Right ventricle myocardium superior (tissue), 1 donor: ENCODE results near the gene KCNA5. TPM values are rescaled to one million over a fixed set of nuclear protein-coding genes. Genes with fewer than 3 reads are reported as not detected.
A peak's percentile ranks its signal among the peaks of the same experiment; 100 is the strongest.

Experiments used
- ATAC-seq: fragments of 200-7000 bp; cut with Tn5 transposase; one replicate; pipeline ENCODE4 v1.9.1; 2020; ENCODE audit warnings: mild to moderate bottlenecking; ENCODE audit not compliant: poor library complexity
- DNase-seq: peaks from one replicate; pipeline ENCODE4 v3.0.0-alpha.2; 2020
- intact Hi-C: fragments of 100-400 bp; cut with DNase I; formaldehyde crosslinking; loops from one replicate; pipeline ENCODE4 v1.11.2; 2022
- total RNA-seq: library from RNA; stranded (reverse); fragmentation: NEBNext Ultra II Directional; extraction: Animal tissue kit (Norgen Biotek cat#: 25700); gene quantifications from one replicate; pipeline ENCODE4 v1.2.1, GENCODE V29; 2021
- donor health status: DM: no; HTN: yes; CAD: no; lungs with severe emphysema.

Gene KCNA5
- total RNA-seq, 1 donor from 2014 or later: 3.1 TPM

DNA sequence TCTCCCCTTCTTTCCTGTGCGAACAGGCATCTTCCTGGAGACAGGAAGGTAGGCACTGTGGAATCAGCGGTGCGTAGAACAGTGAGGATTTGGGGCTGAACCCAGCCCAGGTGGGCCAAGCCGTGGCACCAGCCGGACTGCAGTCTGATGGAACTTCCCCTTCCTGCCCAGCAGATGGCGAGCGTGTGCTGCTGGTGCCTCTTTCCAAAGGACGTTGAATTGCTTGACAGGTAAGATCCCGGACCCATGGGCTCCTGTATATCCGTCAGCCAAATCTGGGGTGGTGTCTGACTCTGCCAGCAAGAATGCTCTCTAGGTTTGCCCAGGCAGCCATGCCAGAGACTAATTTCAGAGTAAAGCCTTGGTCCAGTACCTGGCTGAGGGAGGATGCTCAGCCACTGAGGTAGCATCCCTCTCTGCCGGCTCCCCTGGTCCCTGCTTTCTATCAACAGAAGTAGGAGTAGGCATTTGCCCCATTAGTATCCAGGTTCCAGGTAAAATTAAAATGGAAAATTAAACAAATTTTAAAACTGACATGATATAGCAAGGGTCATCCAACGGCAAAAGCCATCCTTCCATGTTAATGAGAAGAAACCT is 21.1 kb upstream of the KCNA5 start:
- peak; percentile 83 for ATAC-seq
- intact Hi-C loops: loop anchor here (1.0 to 5.0 kb wide), 2 partner anchors 62 to 425 kb away; no protein-coding TSS in a partner anchor
- no peak for DNase-seq

DNA sequence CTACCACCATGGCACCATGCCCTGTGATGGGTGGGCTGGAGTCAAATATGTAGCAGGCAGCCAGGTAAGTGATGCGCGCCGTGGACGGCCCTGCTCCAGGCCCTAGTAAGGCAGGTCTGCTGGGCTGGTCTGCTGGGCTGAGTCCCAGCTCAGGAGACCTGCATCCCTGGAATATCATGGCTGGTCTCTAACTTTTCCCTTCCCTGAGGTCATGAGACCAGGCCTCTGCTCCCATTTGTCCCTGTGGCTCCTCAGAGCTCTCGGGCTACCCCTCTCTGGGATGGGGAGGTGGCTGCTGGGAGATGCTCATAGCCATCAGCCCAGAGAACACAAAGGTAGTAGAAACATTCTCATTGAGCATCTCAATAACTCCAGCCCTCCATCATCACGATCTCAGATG is 19.8 kb upstream of the KCNA5 start:
- intact Hi-C loops: loop anchor here (5.0 kb wide), 1 partner anchor 423 kb away; no protein-coding TSS in a partner anchor
- no peak for DNase-seq
- no peak for ATAC-seq

DNA sequence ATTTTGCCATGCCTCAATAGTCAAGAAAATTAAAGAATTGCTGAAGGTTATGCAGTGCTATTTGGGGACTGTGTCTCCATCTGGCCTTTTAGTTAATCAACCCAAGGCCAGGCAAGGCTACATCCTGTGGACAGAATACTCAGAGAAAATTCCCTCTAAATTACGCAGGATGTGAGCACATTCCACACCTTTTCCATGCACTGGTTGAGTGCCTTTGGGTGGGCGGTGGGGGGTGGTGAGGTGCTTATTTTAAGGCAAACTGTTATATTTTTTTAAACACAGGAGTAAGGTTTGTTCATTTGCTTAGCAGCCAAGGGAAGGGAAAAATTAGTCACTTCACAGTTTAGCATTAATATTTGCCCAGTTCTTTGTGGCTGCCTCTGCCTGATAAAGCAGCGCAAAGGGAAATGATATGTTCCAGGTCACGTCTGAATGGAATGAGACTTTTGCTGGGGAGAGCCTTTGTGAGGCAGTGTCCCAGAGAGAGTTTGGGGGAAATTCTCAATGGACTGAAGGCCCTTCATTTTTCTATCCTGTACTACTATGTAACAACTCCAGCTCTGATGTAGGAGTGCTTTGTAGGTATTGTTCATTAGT is 17.2 kb upstream of the KCNA5 start:
- DNase-seq: no peak
- intact Hi-C loops: no loop called here
- no peak for ATAC-seq

DNA sequence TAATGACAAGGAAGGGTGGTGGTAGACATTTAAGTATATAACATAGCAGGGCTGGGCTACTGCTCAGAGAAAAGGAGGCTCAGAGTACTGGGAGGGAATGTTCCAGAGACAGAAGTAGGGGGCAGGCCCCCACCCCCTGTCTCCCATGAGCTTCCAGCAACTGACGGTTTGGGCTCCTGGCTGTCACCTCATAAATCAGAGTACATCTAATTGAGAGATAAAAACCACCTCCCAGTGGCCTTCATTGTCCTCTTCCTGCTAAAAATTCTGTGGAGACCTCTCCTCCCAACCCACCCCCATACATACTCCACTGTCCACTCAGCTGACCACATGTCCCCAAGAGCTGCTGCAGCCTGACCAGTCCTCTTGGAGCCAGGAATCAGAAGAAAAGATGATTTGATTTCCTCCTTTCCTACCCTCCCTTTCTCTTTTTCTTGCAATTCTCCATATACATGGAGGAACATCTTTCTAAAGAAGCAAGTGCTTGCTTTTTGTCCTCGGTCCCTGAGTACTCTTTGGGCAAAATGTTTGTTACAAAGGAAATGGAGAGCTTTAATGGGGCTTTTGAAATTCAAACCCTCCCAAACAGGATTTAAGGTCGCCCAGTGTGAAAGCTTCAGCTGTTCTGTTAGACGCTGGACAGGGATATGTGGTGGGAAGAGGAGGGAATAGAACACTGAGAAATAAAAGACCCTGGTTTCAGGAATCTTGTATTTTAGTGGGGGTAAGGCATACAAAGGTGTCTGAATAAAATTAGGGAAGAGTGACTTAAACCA is 16.4 kb upstream of the KCNA5 start:
- no peak for ATAC-seq
- intact Hi-C loops: no loop called here
- no peak for DNase-seq

DNA sequence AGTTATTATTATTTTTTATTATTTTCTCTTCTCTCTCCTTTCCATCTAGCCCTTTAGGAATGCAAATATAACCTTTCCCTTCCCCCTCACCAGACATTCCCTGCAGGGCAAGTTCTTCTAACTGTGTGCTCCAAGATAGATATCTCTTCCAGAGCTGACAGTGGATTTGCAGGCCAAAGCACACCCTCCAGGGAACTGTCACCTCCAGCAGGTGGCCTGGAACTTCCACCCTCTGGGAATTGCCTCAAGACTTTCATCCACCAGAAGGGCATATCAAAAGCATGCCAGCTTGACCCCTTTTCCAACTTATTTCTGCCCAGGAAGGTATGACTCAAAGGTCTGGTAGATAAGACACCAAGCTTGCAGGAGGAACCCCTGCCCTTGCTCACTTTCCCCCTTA is 13.6 kb upstream of the KCNA5 start:
- DNase-seq (no peak), ATAC-seq (no peak)
- intact Hi-C loops: no loop called here

DNA sequence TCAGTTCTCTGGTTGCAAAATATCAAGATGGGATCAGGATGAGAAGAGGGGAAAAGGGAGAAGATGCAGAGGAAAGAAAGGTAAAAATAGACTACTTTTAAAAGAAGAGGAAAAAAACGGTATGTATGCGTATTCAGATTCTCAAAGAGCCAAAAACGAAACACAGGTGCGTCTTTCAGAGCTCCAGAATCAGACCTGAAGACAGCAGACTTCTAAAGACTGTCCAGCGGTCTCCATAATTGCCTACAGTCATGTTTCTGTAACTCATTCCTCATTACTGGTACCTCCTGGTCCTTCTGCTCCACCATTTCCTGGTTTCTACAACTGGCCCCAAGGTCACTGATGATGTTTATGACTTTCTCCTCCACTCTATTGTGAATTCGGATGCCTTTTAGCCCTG is 12.4 kb upstream of the KCNA5 start:
- DNase-seq (no peak), ATAC-seq (no peak)
- intact Hi-C loops: no loop called here

DNA sequence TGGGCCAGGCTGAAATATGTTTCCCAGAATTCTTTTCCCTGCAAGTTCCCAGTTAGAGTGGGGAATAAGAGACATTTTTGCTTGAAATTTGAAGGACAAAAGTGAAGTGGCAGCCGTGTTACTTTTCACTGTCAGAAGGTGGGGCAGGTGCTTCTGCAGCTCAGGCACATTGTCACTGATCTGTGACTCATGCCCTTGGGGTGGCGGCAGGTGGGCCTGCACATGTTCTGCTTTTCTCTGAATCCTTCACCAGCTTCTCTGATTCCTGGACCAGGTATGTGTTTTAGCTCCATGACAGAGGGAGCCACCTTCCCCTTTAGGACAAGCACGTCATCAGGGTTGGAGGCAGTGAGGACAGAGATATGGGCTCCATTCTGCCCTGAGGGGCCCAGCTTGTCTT is 11.7 kb upstream of the KCNA5 start:
- DNase-seq (no peak), ATAC-seq (no peak)
- intact Hi-C loops: no loop called here

DNA sequence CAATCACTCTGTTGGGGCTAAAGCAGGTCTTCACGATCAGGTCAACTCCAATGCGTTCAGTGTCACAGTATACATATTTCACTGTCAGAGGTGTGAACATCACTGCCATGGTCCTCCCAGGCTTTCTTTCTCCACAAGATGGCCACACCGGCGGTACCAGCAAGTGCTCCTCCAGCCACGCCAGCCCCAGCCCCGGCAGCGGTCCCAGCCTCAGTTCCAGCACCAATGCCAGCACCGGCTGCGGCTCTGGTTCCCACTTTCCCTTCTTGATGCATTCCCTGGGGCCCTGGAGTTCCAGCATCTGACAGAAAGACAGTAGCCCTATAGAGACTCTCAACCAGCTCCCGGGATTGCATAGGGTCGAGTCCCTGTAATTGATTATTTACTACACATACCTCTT is 10.9 kb upstream of the KCNA5 start:
- intact Hi-C loops: no loop called here
- DNase-seq (no peak), ATAC-seq (no peak)

DNA sequence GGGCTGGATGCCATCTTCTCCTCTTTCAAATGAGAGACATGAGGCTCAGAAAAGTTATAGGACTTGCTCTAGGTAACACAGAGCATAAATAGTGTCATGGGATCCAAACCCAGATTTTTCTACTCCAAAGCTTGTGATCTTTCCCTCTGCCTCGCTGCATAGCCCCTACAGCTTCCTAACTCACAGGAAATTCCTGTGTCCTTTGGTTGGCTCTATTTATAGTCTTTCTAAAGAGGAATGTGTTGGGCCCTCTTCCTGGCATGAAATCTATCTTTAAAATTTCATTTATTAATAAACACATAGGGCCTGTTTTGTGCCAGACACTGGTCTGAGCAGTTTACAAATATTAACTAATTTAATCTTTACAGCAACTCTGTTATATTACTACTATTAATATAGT is 9.8 kb upstream of the KCNA5 start:
- intact Hi-C loops: no loop called here
- DNase-seq (no peak), ATAC-seq (peak; percentile 54)

DNA sequence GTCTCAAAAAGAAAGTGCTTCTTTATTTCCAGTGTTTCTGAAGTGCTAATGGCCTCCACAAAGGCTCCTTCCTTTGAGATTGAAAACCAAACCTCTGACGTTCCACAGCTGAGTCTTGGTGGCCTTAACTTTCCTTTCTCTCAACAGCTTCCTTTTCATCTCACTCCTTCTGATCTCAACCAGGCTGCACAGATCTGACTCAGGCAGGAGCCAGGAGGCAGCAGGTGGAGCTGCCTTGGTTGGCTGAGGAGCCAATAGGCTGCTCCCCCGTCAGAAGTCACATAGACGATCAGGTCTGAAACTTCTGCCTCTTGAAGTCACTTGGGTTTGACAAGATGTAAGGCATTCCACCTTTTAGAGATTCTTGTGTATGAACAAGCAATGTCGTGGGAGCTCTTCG is 9.1 kb upstream of the KCNA5 start:
- intact Hi-C loops: no loop called here
- no peak for ATAC-seq
- DNase-seq: no peak

DNA sequence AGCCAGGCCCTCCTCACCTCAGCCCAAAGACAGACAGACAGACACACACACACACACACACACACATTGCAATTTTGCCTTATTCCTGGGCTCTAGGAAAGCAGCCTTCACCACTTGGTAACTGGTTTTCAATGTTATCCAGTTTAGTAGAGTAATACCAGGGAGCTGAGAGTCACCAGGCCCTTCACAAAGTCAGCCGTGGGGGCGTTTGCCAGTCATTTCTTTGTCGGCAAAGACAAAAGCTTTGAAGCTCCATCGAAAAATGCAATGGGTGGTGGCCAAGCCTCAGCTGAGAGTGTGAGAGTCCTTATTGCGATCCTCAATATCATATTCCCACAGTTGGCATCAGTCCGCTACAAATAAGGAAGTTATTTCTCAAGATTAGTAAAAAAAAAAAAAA is 8.1 kb upstream of the KCNA5 start:
- DNase-seq (no peak), ATAC-seq (no peak)
- intact Hi-C loops: no loop called here

DNA sequence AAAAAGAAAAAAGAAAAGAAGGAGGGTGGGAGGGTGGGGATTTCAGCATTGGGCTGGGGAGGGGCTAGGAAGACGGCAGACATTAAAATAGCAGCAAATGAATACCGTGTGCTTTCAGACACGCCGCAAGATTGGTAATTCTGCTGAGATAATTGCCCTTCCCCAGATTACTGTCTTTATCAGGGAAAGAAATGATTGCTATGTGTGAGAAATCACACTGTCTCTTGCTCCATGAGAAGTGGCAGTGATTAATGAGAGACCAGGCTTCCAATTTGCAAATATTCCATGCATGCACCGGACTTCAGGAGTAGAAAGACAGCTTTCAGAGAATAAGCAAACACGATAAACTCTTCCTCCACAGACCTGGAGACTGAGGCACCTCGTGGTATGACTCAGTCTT is 7.6 kb upstream of the KCNA5 start:
- intact Hi-C loops: no loop called here
- ATAC-seq (no peak), DNase-seq (no peak)

DNA sequence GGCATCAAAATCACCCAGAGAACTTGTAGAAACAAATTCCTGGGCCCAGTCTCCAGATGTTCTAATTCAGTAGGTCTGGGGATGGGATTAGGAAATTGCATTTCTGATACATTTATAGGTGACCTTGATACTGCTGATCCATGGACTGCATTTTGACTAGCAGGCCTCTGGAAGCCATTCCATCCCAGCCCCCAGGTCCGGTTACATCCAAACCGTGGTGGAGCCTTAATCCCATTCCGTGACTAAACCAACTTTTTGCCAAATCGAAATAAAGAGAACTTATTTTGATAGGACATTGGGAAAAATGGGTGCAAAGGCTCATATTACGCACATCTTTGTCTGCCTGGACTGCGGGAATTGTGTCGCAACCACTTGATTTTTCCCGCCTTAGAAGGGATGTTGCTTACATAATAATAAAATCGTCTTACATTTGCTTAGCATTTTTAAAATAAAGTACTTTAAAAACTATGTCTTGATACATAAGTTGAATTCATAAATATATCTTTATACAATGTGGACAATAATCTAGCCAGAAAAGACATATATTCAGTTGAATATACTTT is 5.8 kb upstream of the KCNA5 start:
- DNase-seq (no peak), ATAC-seq (no peak)
- intact Hi-C loops: no loop called here

DNA sequence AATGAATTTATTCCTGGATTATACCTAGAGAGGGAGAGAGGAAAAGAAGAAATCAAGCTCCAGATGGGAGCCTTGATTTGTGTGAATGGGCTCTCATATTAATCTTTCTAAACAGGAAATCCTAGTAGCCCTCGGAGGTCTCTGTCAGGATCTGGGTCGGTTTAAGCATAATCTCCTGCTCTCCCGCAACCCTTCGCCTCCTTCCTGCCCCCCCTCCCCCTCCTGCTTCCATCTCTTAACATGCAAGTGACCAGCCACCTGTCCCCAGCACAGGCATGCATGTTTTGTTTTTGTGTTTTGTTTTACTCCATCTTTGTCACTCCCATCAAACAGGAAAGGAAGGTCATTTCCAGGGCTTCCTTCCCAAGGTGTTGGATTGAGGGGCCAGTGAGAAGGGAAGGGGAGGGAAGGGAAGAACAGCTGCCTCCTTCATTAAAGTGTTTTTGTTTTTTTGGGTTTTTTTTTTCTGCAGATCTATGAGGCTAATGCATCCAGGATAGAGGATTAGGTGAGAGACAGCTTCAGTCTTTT is 4.8 kb upstream of the KCNA5 start:
- intact Hi-C loops: no loop called here
- no peak for DNase-seq
- ATAC-seq: no peak

DNA sequence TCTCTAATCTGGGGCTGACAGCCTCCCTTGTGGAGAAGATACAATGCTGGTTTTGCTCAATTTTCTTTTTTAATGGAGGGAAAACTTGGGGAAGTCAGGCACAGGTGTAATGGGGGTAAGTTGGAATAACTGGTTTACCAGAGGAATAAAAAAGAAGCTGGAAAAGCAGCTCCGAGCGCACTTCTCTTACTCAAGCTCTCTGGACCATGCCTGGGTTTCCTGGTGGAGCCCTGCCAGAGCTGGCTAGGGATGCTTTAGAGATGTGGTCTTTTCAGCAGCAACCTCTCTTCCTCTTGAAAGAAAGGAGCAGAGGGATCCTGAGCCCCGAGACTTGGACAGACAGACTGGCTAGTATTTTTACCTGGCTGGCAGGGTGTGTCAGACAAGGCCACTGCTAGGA is 3.9 kb upstream of the KCNA5 start:
- ATAC-seq (no peak), DNase-seq (no peak)
- intact Hi-C loops: no loop called here

DNA sequence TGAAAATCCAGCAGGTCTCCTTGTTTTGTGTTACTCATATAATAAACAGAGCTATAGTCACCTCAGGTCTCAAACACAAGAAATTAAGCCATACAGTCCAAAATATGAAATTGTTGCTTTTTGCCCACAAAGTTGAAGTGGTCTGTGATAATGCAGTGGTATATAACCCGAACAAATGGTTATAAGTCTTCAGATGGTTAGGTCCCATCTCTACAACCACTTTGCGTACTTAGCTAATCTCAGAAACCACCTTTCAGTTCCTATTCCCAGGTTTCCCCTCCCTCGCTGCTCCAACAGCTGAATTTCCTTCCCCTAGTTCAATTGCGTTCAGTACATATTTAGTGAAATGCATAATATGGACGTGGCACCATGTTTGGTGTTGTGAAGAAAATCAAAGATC is 3.3 kb upstream of the KCNA5 start:
- DNase-seq (no peak), ATAC-seq (no peak)
- intact Hi-C loops: no loop called here

DNA sequence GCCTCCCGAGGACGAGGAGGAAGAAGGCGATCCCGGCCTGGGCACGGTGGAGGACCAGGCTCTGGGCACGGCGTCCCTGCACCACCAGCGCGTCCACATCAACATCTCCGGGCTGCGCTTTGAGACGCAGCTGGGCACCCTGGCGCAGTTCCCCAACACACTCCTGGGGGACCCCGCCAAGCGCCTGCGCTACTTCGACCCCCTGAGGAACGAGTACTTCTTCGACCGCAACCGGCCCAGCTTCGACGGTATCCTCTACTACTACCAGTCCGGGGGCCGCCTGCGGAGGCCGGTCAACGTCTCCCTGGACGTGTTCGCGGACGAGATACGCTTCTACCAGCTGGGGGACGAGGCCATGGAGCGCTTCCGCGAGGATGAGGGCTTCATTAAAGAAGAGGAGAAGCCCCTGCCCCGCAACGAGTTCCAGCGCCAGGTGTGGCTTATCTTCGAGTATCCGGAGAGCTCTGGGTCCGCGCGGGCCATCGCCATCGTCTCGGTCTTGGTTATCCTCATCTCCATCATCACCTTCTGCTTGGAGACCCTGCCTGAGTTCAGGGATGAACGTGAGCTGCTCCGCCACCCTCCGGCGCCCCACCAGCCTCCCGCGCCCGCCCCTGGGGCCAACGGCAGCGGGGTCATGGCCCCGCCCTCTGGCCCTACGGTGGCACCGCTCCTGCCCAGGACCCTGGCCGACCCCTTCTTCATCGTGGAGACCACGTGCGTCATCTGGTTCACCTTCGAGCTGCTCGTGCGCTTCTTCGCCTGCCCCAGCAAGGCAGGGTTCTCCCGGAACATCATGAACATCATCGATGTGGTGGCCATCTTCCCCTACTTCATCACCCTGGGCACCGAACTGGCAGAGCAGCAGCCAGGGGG is 979 bp downstream of the KCNA5 start:
- intact Hi-C loops: no loop called here
- DNase-seq (no peak), ATAC-seq (no peak)

DNA sequence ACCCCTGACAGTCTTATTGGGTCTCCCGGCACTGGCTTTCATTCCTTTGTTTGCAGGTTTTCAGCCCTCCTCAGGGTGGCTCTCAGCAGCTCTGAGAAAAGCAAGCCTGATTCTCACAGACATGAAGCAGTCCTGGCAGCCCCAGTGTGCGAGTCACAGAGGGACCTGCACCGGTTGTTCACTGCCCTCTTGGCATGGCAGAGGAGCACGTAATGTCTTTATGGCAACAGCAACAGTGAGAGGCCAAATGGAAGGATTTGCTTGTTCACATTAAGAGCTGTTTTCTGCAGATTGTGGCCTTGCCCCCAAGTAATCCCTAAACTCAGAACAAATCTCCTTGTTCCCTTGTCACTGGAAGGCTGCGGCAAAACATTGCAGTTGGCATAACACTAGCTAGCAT is 3.4 kb downstream of the KCNA5 start:
- peak; percentile 62 for ATAC-seq
- no peak for DNase-seq
- intact Hi-C loops: no loop called here

DNA sequence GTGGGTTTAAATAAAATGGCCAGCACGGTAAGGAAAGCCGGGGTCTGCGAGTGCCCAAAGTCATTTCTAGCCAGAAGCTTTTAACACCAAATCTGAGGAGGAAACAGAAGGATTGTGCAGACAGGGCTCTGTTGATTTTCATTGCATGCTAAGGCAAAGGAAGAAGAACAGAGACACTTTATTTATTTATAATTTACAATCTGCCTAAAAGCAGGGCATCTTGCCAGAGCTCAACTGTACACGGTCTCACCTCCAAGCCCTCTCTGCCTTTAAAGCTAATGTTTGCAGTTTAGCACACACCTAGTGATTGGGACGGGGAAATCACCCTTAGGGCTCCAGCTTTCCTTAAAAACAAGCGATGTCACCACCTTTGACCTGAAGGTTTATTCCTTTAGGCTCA is 4.0 kb downstream of the KCNA5 start:
- DNase-seq (no peak), ATAC-seq (no peak)
- intact Hi-C loops: no loop called here
